ENCODE data around the gene VWC2L.

- TF ChIP-seq TAF1 (IDR thresholded peaks at IDR 0.05; ENCODE audit: borderline replicate concordance, insufficient read depth, low read length) (no peak), POLR2AphosphoS5 (IDR thresholded peaks at IDR 0.05; ENCODE audit: low read depth, low read length) (no peak), SIN3A (IDR thresholded peaks at IDR 0.05; ENCODE audit: borderline replicate concordance, insufficient read depth, low read length) (no peak), REST (IDR thresholded peaks at IDR 0.05; ENCODE audit: insufficient read depth in 1 of 2, low read depth in 2 of 2, low read length in 2 of 2) (no peak), FOXP2 (optimal IDR thresholded peaks at IDR 0.05; ENCODE audit: borderline replicate concordance, extremely low read depth, extremely low read length, insufficient read depth) (no peak)
Measured at GRCh38 chr2:214377286-214377624, 33.6 kb upstream of the VWC2L start.
